Measurements from ENCODE around the gene PRKAR1B. TPM values are rescaled to one million over a fixed set of nuclear protein-coding genes. Genes with fewer than 3 reads are reported as not detected.
A peak's percentile ranks its signal among the peaks of the same experiment; 100 is the strongest.

The PRKAR1B gene
- total and polyA plus RNA-seq, 2 donors (not counting 1 experiment from before 2014, with no cell fraction given): 4.5 to 8.6 TPM

GRCh38 chr7:601036-601594 lies 126.0 kb downstream of the PRKAR1B start:
- ChIA-PET POLR2A (interaction anchor here (0.6 to 0.8 kb wide), 2 partner anchors 12 to 449 kb away, joined by 3 to 5 read pairs; no protein-coding TSS in a partner anchor), CTCF (no interaction called here)
- DNase-seq (no peak), ATAC-seq (ENCODE audit: low read depth) (no peak)
- H2AFZ ChIP-seq (ENCODE audit: insufficient read depth, low read depth, low read length, poor library complexity, severe bottlenecking): peak overlapping the region; percentile 73
- H3K9ac ChIP-seq (ENCODE audit: low read length): peak overlapping the region; percentile 64
- WGBS (ENCODE audit: insufficient coverage): 85% methylated on average over 16 of the region's 22 CpGs
- peak overlapping the region; percentile 81 to 95 for H3K27ac ChIP-seq (ENCODE audit: low read length in 2 of 2)
- peak overlapping the region; percentile 90 for H3K4me2 ChIP-seq (replicated peaks; ENCODE audit: low read depth, low read length, poor library complexity, severe bottlenecking)
- Mint-ChIP-seq H3K27ac (peak overlapping the region; percentile 93), H3K4me1 (peaks cover 42% of the 10 kb centered on the region), H3K4me3 (peak overlapping the region; percentile 78), H3K9me3 (ENCODE audit: insufficient read depth) (peaks cover 2% of the 10 kb centered on the region), H3K27me3 (no peaks in the 10 kb centered on the region)
- intact Hi-C loops (cut with micrococcal nuclease): loop anchor here (2.0 kb wide), 1 partner anchor 78 kb away; no protein-coding TSS in a partner anchor
- no peaks in the 10 kb centered on the region for H3K27me3 ChIP-seq (replicated peaks in 1 of 4; ENCODE audit: control extremely low read depth in 1 of 4, control insufficient read depth in 3 of 4, insufficient read depth in 4 of 4, low read length in 3 of 4)
- TF ChIP-seq CTCF (IDR thresholded peaks at IDR 0.05) (no peak), EZH2 (IDR thresholded peaks at IDR 0.05; ENCODE audit: borderline replicate concordance, insufficient read depth, low read depth, low read length, poor library complexity, severe bottlenecking) (no peak)
- peaks cover 33 to 48% of the 10 kb centered on the region in 2 donors for H3K4me1 ChIP-seq (ENCODE audit: control insufficient read depth in 2 of 2, insufficient read depth in 2 of 2, low read length in 2 of 2)
- no peaks in the 10 kb centered on the region for H3K79me2 ChIP-seq (ENCODE audit: control insufficient read depth, insufficient read depth, low read length)
- H3K4me3 ChIP-seq (ENCODE audit: control extremely low read depth in 1 of 5, extremely low read depth in 1 of 5, insufficient read depth in 1 of 5, low read depth in 2 of 5, low read length in 4 of 5): peak overlapping the region in 4 of 5 experiments; percentile 34 to 72 (median 48)
- H3K9me3 ChIP-seq (ENCODE audit: control extremely low read depth in 1 of 3, control insufficient read depth in 2 of 3, insufficient read depth in 1 of 3, low read length in 2 of 3): peaks cover 0 to 45% (median 12%) of the 10 kb centered on the region in 3 donors
- peaks cover 0 to 2% of the 10 kb centered on the region in 2 experiments for H3K36me3 ChIP-seq (replicated peaks in 1 of 2; ENCODE audit: control extremely low read depth in 1 of 2, control insufficient read depth in 1 of 2, extremely low read depth in 1 of 2, insufficient read depth in 2 of 2, low read length in 1 of 2)
- no peaks in the 10 kb centered on the region for H4K20me1 ChIP-seq (ENCODE audit: control insufficient read depth, insufficient read depth, low read length, poor library complexity, severe bottlenecking)

All from B cell (primary cell).